GM18502 (cell line): Measurements from ENCODE around the gene CAMK2N2.

Experiments used
- ATAC-seq: cut with Tn5 transposase; IDR thresholded peaks from one replicate; pipeline ENCODE4 v1.9.1; 2021; ENCODE audit warnings: mild to moderate bottlenecking; ENCODE audit not compliant: unreplicated experiment, poor library complexity

CAMK2N2 gene

GRCh38 chr3:184242297-184242685, 19.1 kb downstream of the CAMK2N2 start:
- no peak for ATAC-seq

GRCh38 chr3:184241447-184242296, 19.7 kb downstream of the CAMK2N2 start:
- ATAC-seq, result no peak

GRCh38 chr3:184241141-184241446, 20.3 kb downstream of the CAMK2N2 start:
- no peak for ATAC-seq

GRCh38 chr3:184240384-184241140, 20.8 kb downstream of the CAMK2N2 start:
- no peak for ATAC-seq

- ATAC-seq, result no peak
These were observed 21.6 kb downstream of the CAMK2N2 start for GRCh38 chr3:184239708-184240107.

- no peak for ATAC-seq
These were observed 22.1 kb downstream of the CAMK2N2 start for GRCh38 chr3:184239221-184239620.

GRCh38 chr3:184238246-184238818, 23.0 kb downstream of the CAMK2N2 start:
- no peak for ATAC-seq

- no peak for ATAC-seq
These were observed 23.5 kb downstream of the CAMK2N2 start for GRCh38 chr3:184237807-184238206.

- no peak for ATAC-seq
These were observed 24.1 kb downstream of the CAMK2N2 start for GRCh38 chr3:184237211-184237610.

- ATAC-seq, result no peak
These were observed 24.7 kb downstream of the CAMK2N2 start for GRCh38 chr3:184236636-184237035.

- ATAC-seq, result no peak
These were observed 25.3 kb downstream of the CAMK2N2 start for GRCh38 chr3:184236033-184236410.

- no peak for ATAC-seq
These were observed 25.8 kb downstream of the CAMK2N2 start for GRCh38 chr3:184235381-184236032.

- ATAC-seq, result no peak
These were observed 26.5 kb downstream of the CAMK2N2 start for GRCh38 chr3:184234671-184235380.

GRCh38 chr3:184234224-184234623, 27.1 kb downstream of the CAMK2N2 start:
- no peak for ATAC-seq

GRCh38 chr3:184233127-184233843, 28.1 kb downstream of the CAMK2N2 start:
- no peak for ATAC-seq

GRCh38 chr3:184231671-184232070, 29.7 kb downstream of the CAMK2N2 start:
- ATAC-seq, result no peak

- no peak for ATAC-seq
These were observed 30.5 kb downstream of the CAMK2N2 start for GRCh38 chr3:184230603-184231528.

- peak; percentile 4 for ATAC-seq
These were observed 31.2 kb downstream of the CAMK2N2 start for GRCh38 chr3:184230081-184230602.
